OCI-LY7 (cell line): ENCODE data around the gene P2RX1. TPM values are rescaled to one million over a fixed set of nuclear protein-coding genes. Genes with fewer than 3 reads are reported as not detected.
"Not testable (repeated sequence)": the region's sequence is repeated elsewhere in the genome, so short reads cannot be mapped to it uniquely, and the experiment has no call there.

Source experiments
- BruUV-seq: library from RNA; stranded (reverse); fragments of 400-500 nt; replicated peaks from 2 replicates; lab custom pipeline; 2021; lab: Mats Ljungman, UMichigan
- CTCF ChIA-PET: fragments of 300-600 bp; sonication (Branson Sonifier 250); formaldehyde crosslinking; loops from one replicate; lab custom pipeline; 2022; ENCODE audit warnings: antibody characterized with exemption; ENCODE audit not compliant: unreplicated experiment; lab: Charles Lee
- POLR2A ChIA-PET: fragments of 300-600 bp; sonication (Branson Sonifier 250); formaldehyde crosslinking; loops from one replicate; lab custom pipeline; 2022; ENCODE audit warnings: antibody characterized with exemption; lab: Charles Lee
- DNase-seq: peaks from one replicate; pipeline ENCODE4 v3.0.0-alpha.2; 2015; ENCODE audit warnings: low spot score
- H2AFZ ChIP-seq: fragments of 200-600 bp; sonication (generic), shearing (Covaris generic); 2 replicates; pipeline ENCODE4 v1.6.1; 2014; ENCODE audit warnings: mild to moderate bottlenecking, antibody characterized with exemption, low read length, moderate library complexity
- H3K27ac ChIP-seq: fragments of 200-600 bp; sonication (generic); 2 replicates; pipeline ENCODE4 v1.5.1; 2014; ENCODE audit warnings: mixed run types, low read depth, mild to moderate bottlenecking, moderate library complexity, low read length, inconsistent platforms; ENCODE audit not compliant: poor library complexity, severe bottlenecking
- H3K36me3 ChIP-seq: fragments of 200-600 bp; sonication (generic); 2 replicates; pipeline ENCODE4 v1.6.1; 2014; ENCODE audit warnings: mild to moderate bottlenecking, antibody characterized with exemption, low read length, moderate library complexity, mixed read lengths; ENCODE audit not compliant: insufficient read depth
- H3K4me1 ChIP-seq: fragments of 200-600 bp; sonication (generic); 2 replicates; pipeline ENCODE4 v1.5.1; 2014; ENCODE audit warnings: mild to moderate bottlenecking, low read length; ENCODE audit not compliant: insufficient read depth, poor library complexity, severe bottlenecking
- H3K4me2 ChIP-seq: fragments of 200-600 bp; sonication (generic); 2 replicates; pipeline ENCODE4 v1.6.1; 2014; ENCODE audit warnings: mild to moderate bottlenecking, low read length
- H3K4me3 ChIP-seq: fragments of 200-600 bp; sonication (generic); 2 replicates; pipeline ENCODE4 v1.5.1; 2014; ENCODE audit warnings: mild to moderate bottlenecking, low read depth, low read length; ENCODE audit not compliant: poor library complexity, severe bottlenecking
- H3K79me2 ChIP-seq: fragments of 200-600 bp; sonication (generic); 2 replicates; pipeline ENCODE4 v1.6.1; 2016; ENCODE audit warnings: low read depth, mild to moderate bottlenecking, low read length, moderate library complexity, mixed read lengths; ENCODE audit not compliant: insufficient read depth
- H3K9me2 ChIP-seq: fragments of 200-600 bp; sonication (generic); 2 replicates; pipeline ENCODE4 v1.6.1; 2016; ENCODE audit warnings: mild to moderate bottlenecking, low read length, mixed read lengths; ENCODE audit not compliant: insufficient read depth
- H3K9me3 ChIP-seq: fragments of 200-600 bp; sonication (generic); 2 replicates; pipeline ENCODE4 v1.6.1; 2014; ENCODE audit warnings: mild to moderate bottlenecking, mixed run types, low read length, mixed read lengths
- H4K20me1 ChIP-seq: fragments of 200-600 bp; sonication (generic); 2 replicates; pipeline ENCODE4 v1.6.1; 2014; ENCODE audit warnings: mild to moderate bottlenecking, antibody characterized with exemption, low read length, moderate library complexity, mixed read lengths; ENCODE audit not compliant: insufficient read depth
- CTCF ChIP-seq: fragments of 200-600 bp; sonication (generic); conservative IDR thresholded peaks from 2 replicates; pipeline ENCODE4 v1.5.1; 2014; ENCODE audit warnings: mild to moderate bottlenecking, antibody characterized with exemption, low read length, moderate library complexity, mixed read lengths
- EZH2phosphoT487 ChIP-seq: fragments of 200-600 bp; sonication (generic); IDR thresholded peaks from 2 replicates; pipeline ENCODE4 v1.6.1; 2018; ENCODE audit warnings: low read depth, borderline replicate concordance, mild to moderate bottlenecking, mixed run types, antibody characterized with exemption, low read length, moderate library complexity, mixed read lengths
- intact Hi-C: fragments of 100-400 bp; cut with micrococcal nuclease; formaldehyde crosslinking; loops from one replicate; pipeline ENCODE4 v1.10.0; 2022; ENCODE audit not compliant: unreplicated experiment
- total RNA-seq, 2 experiments: library from RNA; depleted of rRNA in 1 of 2; stranded (reverse); fragments of >200 nt in 1 of 2; shearing (Covaris generic) in 1 of 2; gene quantifications; 2 replicates each; pipeline ENCODE4 v1.2.3, GENCODE V29; 2014 to 2022

Gene P2RX1
- total RNA-seq, 2 experiments from 2014 or later: 0.69 to 4.5 TPM

- POLR2A ChIA-PET: interaction anchor here (0.7 to 1.8 kb wide), 5 partner anchors 11 to 217 kb away, joined by 3 to 5 read pairs (median 4); partner anchors contain the start of gene NCBP3
- Histone ChIP-seq H2AFZ (no peak overlapping the region), H3K4me3 (no peak overlapping the region), H3K9me2 (no peaks in the 10 kb centered on the region), H3K9me3 (no peaks in the 10 kb centered on the region), H3K27ac (no peak overlapping the region), H3K4me2 (no peak overlapping the region), H4K20me1 (no peaks in the 10 kb centered on the region), H3K36me3 (no peaks in the 10 kb centered on the region), H3K4me1 (no peaks in the 10 kb centered on the region), H3K79me2 (no peaks in the 10 kb centered on the region)
- intact Hi-C loops: no loop called here
- CTCF ChIA-PET: interaction anchor here (0.5 to 2.2 kb wide), 2 partner anchors 11 to 135 kb away, joined by 6 to 8 read pairs; partner anchors contain the start of gene NCBP3
- no peak for DNase-seq
- no TSS peak for BruUV-seq
- no peak for TF ChIP-seq EZH2phosphoT487
- TF ChIP-seq CTCF: no peak
Observed at GRCh38 chr17:3857261-3858105, 58.8 kb downstream of the P2RX1 start.

- H2AFZ ChIP-seq, H3K36me3 ChIP-seq, H3K9me3 ChIP-seq, intact Hi-C loops, H3K9me2 ChIP-seq, H3K27ac ChIP-seq, H3K79me2 ChIP-seq, H3K4me2 ChIP-seq, H4K20me1 ChIP-seq, DNase-seq, H3K4me1 ChIP-seq, POLR2A ChIA-PET, H3K4me3 ChIP-seq, BruUV-seq: not testable (repeated sequence)
- CTCF ChIA-PET: interaction anchor here (0.6 kb wide), 1 partner anchor 220 kb away, joined by 3 read pairs; no protein-coding TSS in a partner anchor
Observed at GRCh38 chr17:3854204-3854603, 62.1 kb downstream of the P2RX1 start.

- Histone ChIP-seq H3K27ac (no peak overlapping the region), H3K9me3 (no peaks in the 10 kb centered on the region), H3K4me2 (no peak overlapping the region), H3K4me3 (no peak overlapping the region), H3K36me3 (no peaks in the 10 kb centered on the region), H2AFZ (no peak overlapping the region), H3K4me1 (no peaks in the 10 kb centered on the region), H3K9me2 (no peaks in the 10 kb centered on the region), H3K79me2 (no peaks in the 10 kb centered on the region), H4K20me1 (no peaks in the 10 kb centered on the region)
- no TSS peak for BruUV-seq
- CTCF ChIA-PET: no interaction called here
- intact Hi-C loops: no loop called here
- no peak for DNase-seq
- TF ChIP-seq EZH2phosphoT487 (no peak), CTCF (no peak)
- POLR2A ChIA-PET: no interaction called here
Observed at GRCh38 chr17:3852561-3852960, 63.7 kb downstream of the P2RX1 start.
